GM19351 (cell line): Measurements from ENCODE around the gene DPF3.

Source experiments
- ATAC-seq: cut with Tn5 transposase; IDR thresholded peaks from one replicate; pipeline ENCODE4 v1.9.1; 2021; ENCODE audit warnings: mild to moderate bottlenecking, moderate library complexity; ENCODE audit not compliant: unreplicated experiment

DPF3 gene

GRCh38 chr14:72688990-72689671 lies 204.8 kb downstream of the DPF3 start:
- ATAC-seq: no peak

DNA sequence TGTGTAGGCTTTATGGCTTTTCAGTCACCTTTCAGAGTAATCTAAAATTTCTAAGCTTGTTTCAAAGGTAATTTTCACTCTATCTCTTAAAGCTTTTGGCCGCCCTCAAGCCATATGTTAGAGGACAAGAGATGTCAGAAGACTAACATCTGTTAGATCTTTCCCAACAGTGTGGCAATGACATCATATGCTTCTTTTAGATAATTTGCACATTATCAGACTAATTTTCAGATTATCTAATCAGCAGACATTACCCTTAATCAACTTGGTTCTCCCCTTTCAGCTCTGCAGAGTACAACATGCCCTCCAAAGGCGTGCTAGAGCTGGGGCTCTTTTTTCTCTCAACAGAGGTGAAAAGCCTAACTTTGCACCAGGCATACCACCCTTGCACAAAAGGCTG lies 207.1 kb downstream of the DPF3 start:
- ATAC-seq: no peak

- no peak for ATAC-seq
Observed at GRCh38 chr14:72686101-72686500, 207.8 kb downstream of the DPF3 start.

DNA sequence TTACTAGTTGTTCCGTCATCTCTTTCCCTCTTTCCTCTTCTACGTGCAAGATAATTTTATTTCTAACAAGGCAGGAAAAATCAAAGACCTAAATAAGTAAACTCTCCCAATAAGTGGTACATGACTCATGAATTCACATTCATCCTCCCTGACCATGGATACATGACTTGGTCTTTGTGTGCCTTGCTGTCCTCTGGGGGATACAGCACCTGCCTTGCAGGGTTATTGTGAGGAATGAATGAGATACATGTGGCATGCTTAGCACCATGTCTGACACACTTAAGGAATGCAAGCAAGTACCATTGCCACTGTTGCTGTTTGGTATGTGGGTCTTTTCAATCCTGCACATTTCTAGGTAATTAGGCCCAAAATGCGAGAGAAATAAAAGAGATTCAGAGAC lies 208.4 kb downstream of the DPF3 start:
- ATAC-seq: no peak

GRCh38 chr14:72683787-72684186 lies 210.1 kb downstream of the DPF3 start:
- ATAC-seq: no peak

GRCh38 chr14:72682188-72682587 lies 211.7 kb downstream of the DPF3 start:
- no peak for ATAC-seq

GRCh38 chr14:72680853-72681640 lies 212.9 kb downstream of the DPF3 start:
- no peak for ATAC-seq

DNA sequence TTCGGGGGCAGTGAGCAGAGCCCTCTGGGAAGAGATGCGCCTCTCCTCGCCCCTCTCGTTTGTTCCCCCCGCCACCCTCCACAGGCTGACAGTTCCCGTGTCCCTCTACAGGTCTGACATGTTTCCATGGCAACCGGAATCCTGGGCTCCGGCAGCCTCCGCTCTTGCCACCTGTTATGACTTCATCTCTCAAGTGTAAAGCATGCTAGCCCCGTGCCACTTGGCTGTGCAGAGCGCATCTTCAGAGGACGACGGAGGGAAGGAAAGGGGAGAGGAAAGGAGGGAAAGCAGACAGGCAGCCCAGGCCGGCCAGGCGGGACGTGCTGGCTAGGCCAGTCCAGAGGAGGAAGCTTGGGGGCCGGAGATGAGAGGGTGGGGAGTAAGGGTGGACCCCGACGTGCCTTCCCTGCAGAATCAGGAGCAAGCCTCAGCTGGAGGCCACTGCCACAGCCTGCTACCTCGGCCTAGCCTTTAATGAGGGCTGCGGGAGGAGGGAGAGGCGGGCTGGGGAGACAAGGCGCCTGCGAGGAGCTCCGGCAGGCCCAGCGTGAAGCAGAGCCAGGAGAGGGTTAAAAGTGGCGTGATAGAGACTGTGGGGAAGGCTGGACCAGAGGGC lies 214.3 kb downstream of the DPF3 start:
- ATAC-seq: no peak

DNA sequence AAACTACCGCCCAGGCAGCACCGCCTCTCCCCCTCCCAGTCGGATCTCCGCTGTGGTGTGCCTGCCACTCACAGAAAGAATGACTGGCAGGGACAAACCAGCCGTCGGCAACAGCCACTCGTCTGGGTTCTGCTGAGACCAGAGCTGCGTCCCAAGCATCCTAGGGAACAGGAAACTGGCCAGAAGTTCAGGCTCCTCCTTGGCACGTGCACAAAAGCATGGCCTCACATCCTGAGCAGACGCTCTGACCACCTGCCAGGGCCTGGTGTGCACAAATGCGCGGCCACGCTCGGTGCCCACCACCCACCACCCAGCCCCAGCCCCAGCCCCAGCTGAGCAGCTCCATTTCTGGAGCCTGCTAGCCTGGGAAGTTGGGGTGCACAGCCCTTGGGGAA lies 214.8 kb downstream of the DPF3 start:
- no peak for ATAC-seq

DNA sequence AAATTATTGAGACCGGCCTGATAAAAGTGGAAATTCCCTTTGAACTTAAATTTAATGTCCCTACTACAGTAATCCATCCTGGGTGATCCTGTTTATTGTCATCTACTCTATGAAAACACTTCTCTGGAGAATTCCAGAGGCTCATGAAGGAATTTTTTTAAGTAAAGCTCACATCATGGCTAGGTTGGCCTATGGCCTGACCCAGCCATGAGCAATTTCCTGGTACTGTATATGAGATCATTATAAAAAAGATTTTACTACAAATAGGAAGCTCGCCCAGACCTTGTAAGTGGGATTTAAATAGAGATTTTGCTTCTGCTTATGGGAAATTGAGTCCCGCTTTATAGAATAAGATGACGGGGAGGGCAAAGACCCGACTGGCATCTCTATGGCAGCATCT lies 215.5 kb downstream of the DPF3 start:
- no peak for ATAC-seq

GRCh38 chr14:72677664-72678063 lies 216.2 kb downstream of the DPF3 start:
- no peak for ATAC-seq

GRCh38 chr14:72675126-72675525 lies 218.8 kb downstream of the DPF3 start:
- ATAC-seq: no peak

- no peak for ATAC-seq
Observed at GRCh38 chr14:72673179-72673578, 220.7 kb downstream of the DPF3 start.

GRCh38 chr14:72666610-72667009 lies 227.3 kb downstream of the DPF3 start:
- ATAC-seq: no peak

DNA sequence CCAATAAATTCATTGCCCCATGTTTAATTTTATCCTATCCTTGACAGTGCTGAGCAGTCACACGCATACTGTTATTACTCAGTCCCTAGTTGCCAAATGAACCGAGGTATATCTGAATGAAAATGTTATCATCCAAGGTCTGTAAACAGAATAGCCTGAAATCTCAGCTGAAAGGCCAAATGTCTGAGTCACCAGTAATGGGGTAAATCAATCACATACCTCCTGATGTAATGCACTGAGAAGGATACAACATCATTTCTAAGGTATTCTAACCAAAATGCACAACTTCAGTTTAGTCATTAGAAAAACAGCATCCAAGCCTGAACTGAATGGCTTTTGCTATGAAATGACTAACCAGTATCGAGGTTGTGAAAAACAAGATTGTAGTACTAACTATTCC lies 228.6 kb downstream of the DPF3 start:
- ATAC-seq: no peak

DNA sequence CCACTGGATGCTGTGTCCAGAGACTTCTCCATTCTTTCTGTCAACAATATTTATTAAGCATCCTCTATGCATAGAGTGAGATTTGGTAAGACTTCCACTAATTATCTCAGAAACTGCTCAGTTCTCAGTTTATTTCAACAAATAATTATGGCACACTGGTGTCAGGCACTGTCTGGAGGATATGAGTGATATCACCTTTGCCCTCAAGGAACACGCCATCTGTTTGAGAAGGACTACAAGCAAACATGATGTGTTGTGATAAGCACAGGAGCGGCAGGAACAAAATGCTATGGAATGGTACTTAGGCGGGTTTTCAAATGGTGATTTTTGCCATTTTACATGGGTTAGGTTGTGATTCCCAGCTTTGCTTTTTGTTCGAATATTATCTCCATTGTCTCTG lies 229.2 kb downstream of the DPF3 start:
- ATAC-seq: no peak

GRCh38 chr14:72663956-72664650 lies 229.8 kb downstream of the DPF3 start:
- ATAC-seq: no peak

DNA sequence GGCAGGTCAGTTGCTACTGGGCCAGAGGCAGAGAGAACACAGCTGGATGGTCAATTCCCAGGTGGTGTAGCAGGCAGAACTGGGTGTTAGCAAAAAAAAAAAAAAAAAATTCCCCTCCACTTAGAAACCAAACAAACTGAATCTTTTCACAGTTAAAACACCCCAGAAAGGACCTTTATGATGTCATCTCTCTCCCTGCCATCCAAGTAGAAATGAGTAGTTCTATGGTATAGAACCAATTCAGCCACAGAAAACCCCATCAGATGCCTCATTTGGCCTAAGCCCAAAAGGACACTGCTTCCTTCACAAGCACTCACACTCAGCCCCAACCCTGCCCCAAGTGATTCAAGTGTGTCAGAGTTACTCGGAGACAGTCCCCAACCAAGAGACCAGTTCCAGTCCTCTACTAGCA lies 230.8 kb downstream of the DPF3 start:
- no peak for ATAC-seq

DNA sequence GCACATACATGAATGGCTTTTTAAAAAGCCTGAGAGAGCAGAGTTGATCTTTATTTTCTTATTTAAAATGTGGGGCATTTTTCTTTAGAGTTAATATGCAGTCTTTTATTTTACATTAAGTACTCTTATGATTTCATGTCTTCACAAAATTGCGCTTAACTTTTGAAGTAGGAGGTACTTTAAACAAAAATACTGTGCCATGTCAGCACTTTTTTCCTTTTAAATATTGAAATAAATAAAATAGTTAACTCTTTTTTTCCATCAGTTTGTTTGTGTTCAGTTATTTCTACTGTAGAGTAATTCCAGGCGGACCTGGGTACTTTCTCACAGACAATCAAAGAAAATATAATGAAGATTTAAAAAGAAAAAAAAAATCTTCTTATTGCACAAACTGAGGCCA lies 231.7 kb downstream of the DPF3 start:
- no peak for ATAC-seq

GRCh38 chr14:72657214-72657921 lies 236.5 kb downstream of the DPF3 start:
- no peak for ATAC-seq

GRCh38 chr14:72653026-72653425 lies 240.9 kb downstream of the DPF3 start:
- ATAC-seq: no peak
